GM18909 (cell line): ENCODE measurements around the gene KIF1B.
"Not testable (repeated sequence)": the region's sequence is repeated elsewhere in the genome, so short reads cannot be mapped to it uniquely, and the experiment has no call there.

ENCODE experiments used
- ATAC-seq: cut with Tn5 transposase; IDR thresholded peaks from one replicate; pipeline ENCODE4 v1.9.1; 2021; ENCODE audit warnings: mild to moderate bottlenecking; ENCODE audit not compliant: unreplicated experiment, poor library complexity

KIF1B gene

GRCh38 chr1:10188133-10188650 lies 22.2 kb upstream of the KIF1B start:
- ATAC-seq: no peak

GRCh38 chr1:10189659-10190058 lies 20.7 kb upstream of the KIF1B start:
- ATAC-seq: no peak

DNA sequence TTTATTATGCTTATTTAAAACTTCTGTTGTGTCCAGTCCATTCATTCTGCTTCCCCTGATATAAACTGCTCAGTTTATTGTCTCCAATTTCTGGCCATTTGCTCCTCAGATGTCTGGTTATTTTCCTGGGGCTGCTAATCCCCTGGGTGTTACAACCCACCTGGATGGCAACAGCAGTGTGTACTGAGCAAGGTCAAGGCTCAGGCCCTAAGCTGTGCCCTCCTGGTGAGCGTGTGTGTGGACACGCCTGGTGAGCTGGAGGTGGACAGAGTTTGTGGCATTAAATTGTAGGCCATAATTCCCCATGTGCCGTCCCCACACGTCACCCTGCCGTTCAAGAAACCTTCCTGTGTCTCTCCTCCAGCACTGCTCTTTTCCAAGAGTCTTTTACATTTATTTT lies 18.1 kb upstream of the KIF1B start:
- no peak for ATAC-seq

DNA sequence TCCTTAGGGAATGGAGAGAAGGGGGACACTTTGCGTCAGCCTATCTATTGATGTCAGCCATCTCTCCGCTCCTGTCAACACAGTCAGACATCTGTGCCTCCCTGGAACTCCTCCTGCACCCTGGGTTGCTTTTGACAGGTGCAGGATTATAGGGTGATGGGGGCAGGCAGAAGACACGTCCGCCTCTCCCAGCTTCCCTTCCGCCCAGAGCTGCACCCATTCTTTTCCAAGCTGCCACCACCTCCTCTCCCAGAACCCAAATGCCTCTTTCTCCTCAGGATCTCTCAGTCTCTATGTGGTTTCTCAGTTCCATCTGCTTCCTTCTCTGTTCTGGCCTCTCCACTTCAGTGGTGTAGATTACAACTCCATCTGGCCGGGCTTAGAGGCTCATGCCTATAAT lies 17.1 kb upstream of the KIF1B start:
- no peak for ATAC-seq

DNA sequence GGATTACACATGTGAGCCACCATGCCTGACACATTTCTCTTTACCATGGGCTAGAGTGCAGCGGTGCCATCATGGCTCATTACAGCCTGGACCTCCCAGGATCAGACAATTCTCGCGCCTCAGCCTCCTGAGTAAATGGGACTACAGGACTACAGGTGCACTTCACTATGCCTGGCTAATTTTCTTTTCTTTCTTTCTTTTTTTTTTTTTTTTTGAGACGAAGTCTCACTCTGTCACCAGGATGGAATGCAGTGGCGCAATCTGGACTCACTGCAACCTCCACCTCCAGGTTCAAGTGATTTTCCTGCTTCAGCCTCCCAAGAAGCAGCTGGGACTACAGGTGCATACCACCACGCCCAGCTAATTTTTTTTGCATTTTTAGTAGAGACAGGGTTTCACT lies 14.8 kb upstream of the KIF1B start:
- no peak for ATAC-seq

DNA sequence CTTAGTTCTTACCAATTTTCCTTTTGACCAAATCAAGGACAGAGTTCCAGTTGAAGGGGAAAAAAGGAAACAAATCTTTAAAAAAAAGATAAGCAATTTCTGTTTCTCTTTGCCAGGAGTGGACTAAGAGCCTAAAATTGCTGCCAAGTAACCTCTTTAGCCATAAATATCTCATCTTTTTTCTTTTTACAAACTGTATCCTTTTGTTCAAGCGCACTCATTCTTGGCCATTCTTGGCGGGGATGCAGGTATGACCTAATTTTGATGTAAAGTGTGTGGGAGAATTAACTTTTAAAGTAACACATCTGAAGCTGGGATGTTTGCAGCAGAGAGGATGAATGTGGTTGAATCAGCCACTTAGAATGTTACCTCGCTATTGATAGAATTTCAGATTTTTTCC lies 13.4 kb upstream of the KIF1B start:
- ATAC-seq: no peak

- no peak for ATAC-seq
Observed at GRCh38 chr1:10200620-10201019, 9.8 kb upstream of the KIF1B start.

DNA sequence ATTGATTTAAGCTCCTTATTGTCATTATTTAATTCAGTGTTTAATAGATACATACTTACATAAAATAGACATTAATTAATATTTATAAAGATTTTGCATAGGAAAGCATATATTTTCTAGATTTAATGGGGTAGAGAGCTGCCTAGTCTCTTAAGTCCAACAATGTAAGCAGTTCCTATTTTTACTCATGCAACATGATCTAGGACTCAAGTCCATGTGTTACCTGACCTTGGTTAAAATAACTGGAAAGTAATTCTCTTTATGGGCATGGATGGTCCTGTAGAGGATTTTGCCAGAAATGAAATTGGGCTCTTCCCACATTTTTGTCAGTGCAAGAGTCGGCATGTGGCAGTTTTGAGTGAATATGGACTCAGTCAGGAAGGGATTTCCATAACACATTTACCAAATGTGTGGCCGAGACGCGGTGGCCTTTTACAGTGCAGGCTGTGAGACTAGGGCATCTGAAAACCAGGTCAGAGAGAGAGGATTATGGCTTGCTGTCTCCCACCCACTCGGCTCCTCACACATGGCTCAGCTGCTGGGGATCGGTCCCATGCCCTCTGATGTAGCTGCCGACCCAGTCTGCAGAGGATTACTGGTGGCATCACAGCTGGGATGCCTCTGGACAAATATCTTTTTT lies 6.2 kb upstream of the KIF1B start:
- ATAC-seq: no peak

- ATAC-seq: not testable (repeated sequence)
Observed at GRCh38 chr1:10205206-10205605, 5.2 kb upstream of the KIF1B start.

DNA sequence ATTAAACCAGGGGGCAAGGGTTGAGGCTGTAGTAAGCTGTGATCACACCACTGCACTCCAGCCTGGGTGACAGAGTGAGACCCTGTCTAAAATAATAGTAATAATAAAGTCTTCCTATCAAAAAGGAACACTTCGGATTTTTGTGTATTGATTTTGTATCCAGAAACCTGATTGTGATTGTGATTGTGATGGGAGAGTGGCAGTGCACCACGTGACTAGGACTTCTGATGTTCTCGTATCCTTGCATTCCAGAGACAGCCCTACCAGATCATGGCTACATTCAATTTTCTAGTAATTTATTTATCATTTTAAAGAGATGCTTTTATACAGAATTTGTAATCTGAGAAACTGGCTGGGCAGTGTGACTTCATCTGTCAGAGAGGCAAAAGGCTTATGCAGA lies 2.6 kb upstream of the KIF1B start:
- ATAC-seq: no peak

DNA sequence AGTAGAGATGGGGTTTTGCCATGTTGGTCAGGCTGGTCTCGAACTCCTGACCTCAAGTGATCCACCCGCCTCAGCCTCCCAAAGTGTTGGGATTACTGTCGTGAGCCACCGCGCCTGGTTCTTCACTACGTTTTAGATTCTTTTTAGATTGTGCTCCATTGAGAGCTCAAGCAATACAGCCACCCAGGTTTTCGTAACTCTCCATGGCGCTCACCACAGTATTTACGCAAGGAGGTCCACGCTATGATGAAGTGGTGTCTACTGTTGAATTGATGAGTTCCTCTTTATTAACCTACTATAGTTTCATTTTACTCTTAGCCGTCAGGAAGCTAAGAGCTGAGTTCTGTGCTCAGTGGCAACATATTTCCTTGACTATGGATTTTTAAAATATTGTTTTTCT lies 1.8 kb upstream of the KIF1B start:
- no peak for ATAC-seq

GRCh38 chr1:10209590-10209904 lies 823 bp upstream of the KIF1B start:
- ATAC-seq: no peak

DNA sequence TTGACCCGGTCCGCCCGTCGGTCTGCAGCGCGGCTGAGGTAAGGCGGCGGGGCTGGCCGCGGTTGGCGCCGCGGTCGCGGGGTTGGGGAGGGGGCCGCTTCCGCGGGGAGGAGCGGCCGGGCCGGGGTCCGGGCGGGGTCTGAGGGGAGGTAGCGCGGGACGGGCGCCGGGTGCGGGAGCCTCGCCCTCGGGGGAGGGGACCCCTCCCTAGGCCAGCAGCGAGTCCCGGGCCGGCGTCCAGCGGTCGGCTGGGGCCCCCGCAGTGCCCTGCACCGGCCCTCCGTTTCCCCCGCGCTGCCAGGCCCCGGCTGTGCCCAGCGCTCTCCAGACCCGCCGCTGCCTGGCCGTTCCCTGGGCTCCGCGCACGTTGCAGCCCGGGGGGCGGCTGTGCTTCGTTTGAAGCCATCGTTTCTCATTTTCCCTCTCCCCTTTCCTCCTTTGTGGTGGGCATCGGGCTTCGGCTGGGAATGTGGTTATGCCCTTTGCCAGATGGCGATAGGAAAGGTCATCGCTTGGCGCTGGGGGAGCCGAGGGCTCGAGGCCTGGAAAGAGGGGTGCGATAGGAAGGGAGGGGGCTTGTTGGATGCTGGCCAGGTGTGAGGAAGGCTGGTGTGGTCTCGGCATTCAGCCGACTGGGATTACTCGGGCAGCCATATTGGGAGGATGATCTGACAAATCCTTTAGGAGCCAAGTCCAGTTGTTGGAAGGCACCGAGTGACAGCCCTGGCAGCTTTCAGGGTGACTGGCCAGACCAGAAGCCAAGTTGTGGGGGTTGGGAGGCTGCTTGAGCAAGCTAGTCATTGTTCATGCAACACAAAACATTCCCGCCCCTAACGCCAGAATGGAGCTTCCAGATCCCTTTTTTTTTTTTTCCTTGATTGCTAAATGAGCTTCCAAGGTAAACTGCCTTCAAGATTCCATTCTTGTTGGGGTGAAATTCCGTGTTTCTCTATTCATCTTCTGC lies 753 bp downstream of the KIF1B start:
- peak; percentile 6 for ATAC-seq

DNA sequence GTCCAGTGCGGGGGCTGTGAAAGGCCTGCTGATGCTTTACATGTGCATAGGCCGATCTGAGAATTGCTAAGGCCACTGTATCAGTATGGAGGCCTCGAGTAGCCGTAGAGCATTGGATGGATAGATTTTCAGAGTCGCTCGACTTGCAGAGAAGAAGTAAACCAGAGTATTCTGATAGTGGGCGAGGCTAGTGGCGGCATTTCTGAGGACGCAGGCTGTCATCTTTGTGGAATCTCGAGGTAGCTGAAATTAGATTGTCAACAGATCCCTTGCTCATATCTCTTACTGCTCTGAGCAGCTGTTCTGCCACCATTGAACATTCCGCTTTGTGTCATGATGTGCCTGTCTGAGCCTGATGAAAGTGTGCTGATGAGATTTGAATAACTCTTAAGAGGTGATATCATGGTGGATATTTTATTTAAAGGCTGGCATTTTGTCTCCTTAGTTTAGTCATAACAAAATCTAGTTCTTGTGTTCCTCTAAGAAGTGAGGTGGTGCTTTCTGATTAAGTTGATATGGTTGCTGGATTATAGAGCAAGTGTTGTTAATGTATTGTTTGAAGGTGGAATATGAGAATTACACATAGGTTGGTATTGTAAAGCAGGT lies 1.5 kb downstream of the KIF1B start:
- no peak for ATAC-seq

GRCh38 chr1:10212476-10212875 lies 2.1 kb downstream of the KIF1B start:
- ATAC-seq: no peak

DNA sequence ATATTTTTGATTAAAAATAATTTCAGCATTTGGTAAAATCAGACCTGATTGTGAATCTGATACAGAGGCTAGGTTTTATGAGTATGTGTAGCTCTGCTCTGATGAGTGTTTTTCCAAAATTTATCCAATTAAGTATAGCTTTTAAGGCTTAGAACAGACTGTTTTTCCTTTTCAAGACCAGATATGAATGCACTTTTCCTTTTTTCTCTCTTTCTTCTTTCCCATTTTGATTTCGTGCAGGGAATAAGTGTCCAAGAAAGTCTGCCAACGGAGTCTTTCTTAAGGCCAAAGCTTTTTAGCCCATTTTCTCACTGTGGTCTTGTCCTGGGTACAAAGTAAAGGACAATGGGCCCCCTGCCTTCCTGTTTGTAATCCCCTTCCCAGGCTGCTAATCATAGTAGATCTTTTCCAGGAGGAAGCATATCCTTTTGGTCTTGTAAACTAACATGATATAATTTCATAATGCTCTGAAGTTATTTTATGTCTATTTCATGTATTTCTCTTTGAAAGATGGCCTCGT lies 2.9 kb downstream of the KIF1B start:
- no peak for ATAC-seq

DNA sequence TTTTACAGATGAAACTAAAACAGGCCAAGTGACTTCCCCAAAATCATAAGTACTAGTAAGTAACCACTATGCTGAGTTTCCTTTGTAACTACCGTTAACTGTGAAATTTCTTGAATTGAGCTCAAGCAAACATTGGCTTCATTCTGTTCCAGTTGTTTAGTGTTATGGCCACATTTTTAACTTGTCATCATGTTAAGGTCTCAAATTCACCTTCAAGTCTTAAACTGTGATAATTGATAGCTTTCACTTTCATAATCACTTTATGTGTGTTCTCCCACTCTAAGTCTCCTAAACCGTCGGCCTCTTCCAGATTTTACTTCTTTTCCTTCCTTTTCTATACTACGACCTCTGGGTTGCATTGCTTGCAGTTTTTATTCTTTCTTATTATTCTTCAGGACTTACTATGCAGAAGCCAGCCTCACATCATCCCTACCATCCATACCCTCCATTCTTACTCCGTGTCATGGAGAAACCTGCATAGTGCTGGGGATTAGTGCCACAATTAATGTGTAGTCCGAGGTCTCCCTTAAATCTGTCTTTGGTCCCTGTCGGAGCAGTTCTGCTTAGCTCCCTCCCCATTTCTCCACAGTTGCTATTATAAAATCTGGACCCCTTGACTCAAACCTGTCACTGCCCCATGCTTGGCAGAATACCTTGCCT lies 5.8 kb downstream of the KIF1B start:
- no peak for ATAC-seq

DNA sequence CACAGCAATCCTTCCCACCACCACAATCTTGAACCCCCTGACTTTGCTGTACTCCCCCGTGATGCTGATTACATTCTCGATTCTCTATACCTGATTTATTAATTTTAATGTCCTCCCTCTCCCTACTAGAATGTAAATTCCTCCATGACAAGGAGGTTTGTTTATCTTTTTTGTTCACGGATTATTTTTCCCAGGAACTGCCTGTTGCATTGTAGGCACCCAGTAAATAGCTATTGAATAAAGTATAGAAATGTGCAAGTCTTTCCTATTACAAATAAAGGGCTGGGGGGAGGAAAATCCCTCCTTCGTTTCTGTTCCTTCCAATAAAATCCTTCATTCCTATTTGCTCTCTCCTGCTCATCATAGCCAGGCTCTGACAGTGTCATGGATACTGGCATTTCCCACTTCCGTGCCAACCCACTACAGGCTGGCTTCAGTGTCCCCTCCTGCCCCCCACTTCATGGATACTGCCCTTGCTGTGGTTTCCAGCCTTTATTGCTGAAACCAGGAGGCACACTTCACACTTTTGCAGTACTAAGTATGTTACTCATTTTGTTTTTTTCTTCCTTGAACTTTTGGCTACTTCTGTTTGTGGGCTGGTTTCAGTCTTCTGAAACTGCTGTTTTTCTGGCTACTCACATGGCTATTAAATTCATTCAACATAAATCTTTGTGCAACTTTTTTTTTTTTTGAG lies 7.5 kb downstream of the KIF1B start:
- no peak for ATAC-seq

GRCh38 chr1:10220200-10220599 lies 9.8 kb downstream of the KIF1B start:
- ATAC-seq: no peak

DNA sequence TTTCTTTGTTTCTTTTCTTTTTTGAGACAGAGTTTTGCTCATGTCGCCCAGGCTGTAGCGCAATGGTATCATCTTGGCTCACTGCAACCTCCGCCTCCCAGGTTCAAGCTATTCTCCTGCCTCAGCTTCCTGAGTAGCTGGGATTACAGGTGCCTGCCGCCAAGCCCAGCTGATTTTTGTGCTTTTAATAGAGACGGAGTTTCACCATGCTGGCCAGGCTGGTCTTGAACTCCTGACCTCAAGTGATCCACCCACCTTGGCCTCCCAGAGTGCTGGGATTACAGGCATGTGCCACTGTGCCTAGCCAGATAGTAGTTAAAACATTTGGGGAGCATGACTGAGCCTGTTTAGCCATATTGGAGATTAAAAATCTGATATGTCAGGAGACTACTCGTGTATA lies 10.3 kb downstream of the KIF1B start:
- not testable (repeated sequence) for ATAC-seq
